Ovary (tissue), 3 donors: Measurements from ENCODE around the gene MCCC1.

ENCODE experiments used
- CTCF ChIP-seq, 3 donors: fragments of 450-650 bp in 2 of 3; fragments of 200-600 bp in 1 of 3; IDR thresholded peaks; one replicate each; pipeline versions ENCODE4 v1.5.1 to v1.8.0; 2016 to 2022; ENCODE audit warnings: antibody characterized with exemption in 3 of 3, mild to moderate bottlenecking in 1 of 3
- POLR2A ChIP-seq: fragments of 450-650 bp; IDR thresholded peaks from one replicate; pipeline ENCODE4 v1.6.1; 2017; ENCODE audit warnings: antibody characterized with exemption, mild to moderate bottlenecking, moderate library complexity
- donor health status: DM: no; HTN: no; CAD: no.

GRCh38 chr3:183050706-183051105, 48.6 kb downstream of the MCCC1 start:
- TF ChIP-seq CTCF (IDR thresholded peaks at IDR 0.05): no peak
- TF ChIP-seq POLR2A: no peak
